Stimulated activated CD4-positive, alpha-beta T cell treated with anti-CD3 and anti-CD28 coated beads, Interleukin-15, amount 100 ng/mL, for 24 hours (primary cell): Measurements from ENCODE around the gene UTP4.

ENCODE experiments used
- DNase-seq: peaks from one replicate; pipeline ENCODE4 v3.0.0-alpha.2; 2020

Gene UTP4

GRCh38 chr16:69180011-69180338 lies 47.5 kb downstream of the UTP4 start:
- no peak for DNase-seq

- no peak for DNase-seq
Observed at GRCh38 chr16:69182730-69183416, 50.4 kb downstream of the UTP4 start.

- peak; percentile 89 for DNase-seq
Observed at GRCh38 chr16:69186642-69187445, 54.4 kb downstream of the UTP4 start, which contains the start of gene SNTB2. TSS of gene SNTB2 (plus strand) at chr16:69187164. CDS start at chr16:69187167, 3 bp downstream.

DNA sequence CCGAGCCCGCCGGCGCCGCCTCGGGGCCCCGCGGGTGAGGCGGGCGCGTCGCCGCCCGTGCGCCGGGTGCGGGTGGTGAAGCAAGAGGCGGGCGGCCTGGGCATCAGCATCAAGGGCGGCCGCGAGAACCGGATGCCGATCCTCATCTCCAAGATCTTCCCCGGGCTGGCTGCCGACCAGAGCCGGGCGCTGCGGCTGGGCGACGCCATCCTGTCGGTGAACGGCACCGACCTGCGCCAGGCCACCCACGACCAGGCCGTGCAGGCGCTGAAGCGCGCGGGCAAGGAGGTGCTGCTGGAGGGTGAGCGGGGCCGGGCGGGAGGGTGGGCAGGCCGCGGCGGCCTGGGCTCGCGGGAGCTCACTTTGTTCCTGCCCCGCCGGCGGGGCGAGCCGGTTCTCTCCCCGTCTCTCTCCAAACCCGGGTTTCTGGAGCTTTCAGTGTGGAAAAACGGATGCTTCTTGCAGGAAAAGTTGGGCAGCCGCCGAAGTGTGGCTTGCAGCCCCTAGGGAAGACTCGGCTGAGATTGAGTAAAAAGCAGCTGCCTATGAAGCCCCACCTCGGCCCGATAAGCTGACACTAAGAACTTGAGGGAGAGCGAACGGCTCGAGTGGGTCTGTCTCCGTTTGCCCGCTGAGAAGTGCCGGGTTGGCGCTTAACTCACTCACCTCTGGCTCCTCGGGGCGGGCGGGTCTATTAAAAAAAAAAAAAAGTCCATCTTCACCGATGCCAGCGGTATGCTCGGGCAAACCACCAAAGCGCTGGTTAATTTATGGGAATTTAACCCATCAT lies 55.2 kb downstream of the UTP4 start:
- peak; percentile 60 for DNase-seq

GRCh38 chr16:69188236-69188549 lies 55.7 kb downstream of the UTP4 start:
- DNase-seq = no peak

DNA sequence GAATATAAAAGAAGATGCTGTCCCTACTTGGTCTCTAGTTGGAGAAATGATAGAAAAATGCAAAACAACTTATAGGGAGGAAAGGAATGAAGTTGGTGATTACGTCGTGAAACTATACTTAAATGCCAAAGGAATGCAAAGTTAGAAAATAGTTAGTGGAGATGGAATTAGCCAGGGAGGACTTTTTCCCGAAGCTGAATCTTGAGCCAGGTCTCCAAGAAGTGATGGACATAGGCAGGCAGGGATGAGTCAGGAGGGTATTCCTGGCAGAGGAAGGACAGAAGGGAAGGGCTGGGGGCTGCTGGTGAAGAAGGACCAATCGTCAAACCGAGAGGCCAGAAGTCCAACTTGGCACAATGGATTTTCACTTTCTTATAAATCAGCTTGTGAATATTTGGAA lies 56.3 kb downstream of the UTP4 start:
- no peak for DNase-seq

DNA sequence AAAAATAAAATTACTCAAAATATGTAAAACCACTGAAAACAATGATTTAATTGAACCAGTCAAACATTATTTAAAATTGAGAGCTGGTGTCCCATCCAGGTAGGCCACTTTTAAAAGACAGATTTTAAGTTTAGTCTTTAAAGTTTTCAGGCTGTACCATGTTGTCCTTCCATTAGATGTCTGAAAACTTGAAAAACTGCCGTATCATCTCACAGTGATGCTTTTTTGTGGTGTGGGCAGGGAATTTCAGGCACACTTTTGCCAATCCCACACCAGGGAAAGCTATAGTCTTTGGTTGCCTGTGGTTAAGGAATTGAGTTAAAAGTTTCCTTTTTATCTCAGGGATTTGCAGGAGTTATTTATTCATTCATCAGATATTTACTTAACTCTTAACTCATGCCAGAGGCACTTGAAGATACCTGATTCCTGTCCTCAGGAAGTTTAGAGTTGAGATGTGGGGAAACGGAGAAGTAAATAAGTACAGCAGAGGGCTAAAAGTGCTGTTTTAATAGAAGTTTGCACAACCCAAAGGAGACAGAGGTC lies 57.7 kb downstream of the UTP4 start:
- no peak for DNase-seq

GRCh38 chr16:69190598-69190997 lies 58.1 kb downstream of the UTP4 start:
- DNase-seq = no peak

DNA sequence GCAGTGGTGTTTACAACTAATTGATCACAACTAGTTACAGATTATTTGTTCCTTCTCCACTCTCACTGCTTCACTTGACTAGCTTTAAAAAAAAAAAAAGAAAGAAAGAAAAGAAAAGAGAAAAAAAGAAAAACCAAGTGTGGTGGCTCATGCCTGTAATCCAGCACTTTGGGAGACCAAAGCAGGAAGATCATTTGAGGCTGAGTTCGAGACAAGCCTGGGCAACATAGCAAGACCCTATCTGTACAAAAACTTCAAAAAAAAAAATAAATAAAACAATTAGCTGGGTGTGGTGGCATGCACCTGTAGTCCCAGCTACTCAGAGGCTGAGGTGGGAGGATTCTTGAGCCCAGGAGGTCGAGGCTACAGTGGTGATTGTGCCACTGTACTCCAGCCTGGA lies 58.7 kb downstream of the UTP4 start:
- no peak for DNase-seq

DNA sequence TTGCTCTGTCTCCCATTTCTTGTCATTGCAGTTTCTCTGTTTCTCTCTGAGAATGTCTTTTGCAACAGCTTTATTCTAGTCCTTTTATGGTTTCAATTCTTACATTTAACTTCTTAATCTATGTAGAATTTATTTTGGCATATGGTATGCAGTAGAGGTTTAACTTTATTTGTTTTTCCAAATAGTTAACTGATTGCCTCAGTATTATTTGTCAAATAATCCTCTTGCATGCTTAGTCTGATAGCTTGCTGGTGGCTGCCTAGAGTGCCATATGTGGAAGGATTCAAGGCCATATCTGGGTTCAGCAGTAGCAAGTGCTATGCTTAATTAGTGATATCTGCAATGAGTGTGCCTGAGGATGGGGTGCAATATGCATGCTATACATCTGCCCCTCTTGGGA lies 61.4 kb downstream of the UTP4 start:
- DNase-seq = no peak

DNA sequence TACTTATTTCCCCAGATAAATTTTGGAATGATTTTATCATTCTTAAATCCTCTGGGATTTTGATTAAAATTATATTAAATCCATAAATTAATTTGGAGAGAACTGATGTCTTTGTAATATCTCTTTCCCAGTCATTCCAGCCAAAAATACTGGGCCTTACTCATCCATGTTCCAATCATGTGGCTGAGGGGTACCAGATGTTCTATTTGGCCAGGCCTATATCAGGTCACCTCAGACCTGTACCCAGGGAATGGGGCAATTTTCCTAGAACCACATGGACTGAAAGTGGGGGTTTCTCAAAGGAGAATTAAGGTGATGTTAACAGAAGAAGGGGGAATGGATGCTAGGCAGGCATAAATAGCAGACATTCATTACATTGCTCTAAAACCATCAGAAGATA lies 62.0 kb downstream of the UTP4 start:
- no peak for DNase-seq

- no peak for DNase-seq
Observed at GRCh38 chr16:69195369-69196029, 63.0 kb downstream of the UTP4 start.

- no peak for DNase-seq
Observed at GRCh38 chr16:69197573-69197972, 65.1 kb downstream of the UTP4 start.

DNA sequence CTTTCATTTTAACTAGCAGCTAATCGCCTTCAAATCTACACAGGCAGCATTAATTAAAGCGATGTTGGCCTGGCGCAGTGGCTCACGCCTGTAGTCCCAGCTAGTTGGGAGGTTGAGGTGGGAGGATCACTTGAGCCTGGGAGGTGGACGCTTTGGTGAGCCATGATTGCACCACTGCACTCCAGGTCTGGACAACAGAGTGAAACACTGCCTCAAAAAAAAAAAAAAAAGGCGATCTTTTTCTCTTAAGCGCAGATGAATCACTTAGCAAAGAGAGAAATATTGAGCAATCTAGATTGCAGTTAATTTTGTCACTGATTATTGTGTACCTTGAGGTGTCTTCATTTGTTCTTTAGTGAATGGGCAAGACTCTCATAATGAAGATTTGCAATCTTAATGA lies 66.9 kb downstream of the UTP4 start:
- no peak for DNase-seq

DNA sequence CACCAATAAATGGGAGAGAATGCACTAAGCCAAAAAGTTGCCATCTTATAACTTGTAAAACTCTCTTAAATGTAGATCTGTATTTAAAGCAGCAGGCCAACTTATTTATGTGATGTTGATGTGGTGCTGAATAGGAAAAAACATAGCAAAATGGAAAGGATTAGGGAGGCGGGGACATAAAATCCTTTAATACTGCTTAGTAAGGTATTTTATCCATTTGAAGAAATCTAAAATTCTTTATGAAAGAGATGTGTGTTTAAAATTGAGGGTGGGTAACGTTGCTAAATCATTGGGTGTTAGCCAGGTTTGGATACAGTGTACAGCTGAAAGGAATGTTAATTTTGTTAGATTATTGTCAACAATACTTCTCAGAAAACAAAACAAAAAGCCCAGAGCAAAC lies 68.8 kb downstream of the UTP4 start:
- no peak for DNase-seq

DNA sequence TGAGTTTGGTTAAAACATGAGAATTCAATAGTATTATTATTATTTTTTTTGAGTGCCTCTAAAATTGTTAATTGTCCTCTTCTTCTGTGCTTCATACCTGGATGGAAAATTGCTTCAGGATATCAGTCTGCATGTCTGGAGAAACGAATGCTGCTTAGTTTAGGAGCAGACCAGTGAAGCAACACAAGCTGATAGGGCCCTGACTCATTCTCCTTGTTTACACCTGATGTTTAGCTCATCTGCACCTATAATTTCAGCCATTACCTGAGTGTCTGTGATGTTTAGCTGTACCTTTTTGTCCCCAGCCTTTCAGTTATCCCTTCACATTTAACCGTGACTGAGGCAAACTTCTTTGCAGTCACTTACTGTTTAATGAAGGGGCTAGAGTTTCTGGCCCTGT lies 69.3 kb downstream of the UTP4 start:
- DNase-seq = no peak

GRCh38 chr16:69204172-69204571 lies 71.7 kb downstream of the UTP4 start:
- DNase-seq = no peak

GRCh38 chr16:69209735-69210134 lies 77.3 kb downstream of the UTP4 start:
- no peak for DNase-seq

DNA sequence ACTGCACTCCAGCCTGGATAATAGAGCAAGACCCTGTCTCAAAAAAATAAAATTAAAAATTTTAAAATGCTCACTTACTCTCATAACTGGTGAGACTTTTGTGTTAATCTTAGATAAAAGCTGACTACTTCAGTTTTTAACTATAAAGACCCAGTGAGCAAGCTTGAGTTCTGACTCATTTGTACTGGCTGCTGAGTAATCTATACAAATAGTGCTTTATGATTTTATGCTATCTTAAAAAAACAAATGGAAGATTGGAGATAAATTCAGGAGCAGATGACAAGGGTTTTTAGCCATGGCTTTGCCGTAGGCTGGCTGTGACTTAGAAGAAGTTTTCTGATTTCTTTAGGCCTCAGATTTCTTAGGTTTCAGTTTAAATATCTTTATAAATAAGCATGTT lies 85.0 kb downstream of the UTP4 start:
- DNase-seq = no peak
